ENCODE data around the gene CPSF4L. TPM values are rescaled to one million over a fixed set of nuclear protein-coding genes. Genes with fewer than 3 reads are reported as not detected.

The CPSF4L gene
- polyA plus RNA-seq, 3 donors = not detected

- no peak overlapping the region for H3K4me2 ChIP-seq (replicated peaks; ENCODE audit: extremely low read depth, low read length, poor library complexity, severe bottlenecking)
- intact Hi-C loops (cut with micrococcal nuclease) = no loop called here
- TF ChIP-seq CTCF (IDR thresholded peaks at IDR 0.05) = no peak
- H3K79me2 ChIP-seq (ENCODE audit: insufficient read depth, low read length) = peaks cover 17% of the 10 kb centered on the region
- no peak overlapping the region for H3K27ac ChIP-seq (ENCODE audit: low read depth in 1 of 2, low read length in 2 of 2)
- Mint-ChIP-seq H3K27me3 (ENCODE audit: low read depth in 3 of 3) (no peaks in the 10 kb centered on the region), H3K4me1 (peaks cover 11% of the 10 kb centered on the region), H3K4me3 (no peak overlapping the region), H3K9me3 (peaks cover 0 to 2% (median 0%) of the 10 kb centered on the region in 7 donors), H3K27ac (peak overlapping the region in 2 of 7 donors; percentile 68 to 82), H3K36me3 (peaks cover 35 to 63% of the 10 kb centered on the region in 2 donors)
- H2AFZ ChIP-seq (ENCODE audit: insufficient read depth, low read depth, low read length, poor library complexity, severe bottlenecking) = no peak overlapping the region
- 100% methylated on average over 1 of the region's 2 CpGs for WGBS (ENCODE audit: insufficient coverage)
- H3K9ac ChIP-seq (ENCODE audit: insufficient read depth, low read length, poor library complexity, severe bottlenecking) = no peak overlapping the region
- H3K9me3 ChIP-seq (replicated peaks in 1 of 2; ENCODE audit: control insufficient read depth in 1 of 2, insufficient read depth in 1 of 2, low read length in 2 of 2) = no peaks in the 10 kb centered on the region
- H3K27me3 ChIP-seq (ENCODE audit: control insufficient read depth in 2 of 2, insufficient read depth in 2 of 2, low read length in 2 of 2) = no peaks in the 10 kb centered on the region
- peaks cover 25% of the 10 kb centered on the region for H4K20me1 ChIP-seq (ENCODE audit: insufficient read depth, low read length)
- H3K4me1 ChIP-seq (ENCODE audit: control insufficient read depth in 1 of 2, insufficient read depth in 2 of 2, low read length in 2 of 2) = peaks cover 3 to 10% of the 10 kb centered on the region in 2 donors
- H3K4me3 ChIP-seq (replicated peaks in 1 of 3; ENCODE audit: low read depth in 2 of 3, low read length in 3 of 3) = no peak overlapping the region
- DNase-seq = no peak
- H3K36me3 ChIP-seq (replicated peaks in 1 of 2; ENCODE audit: control insufficient read depth in 1 of 2, insufficient read depth in 2 of 2, low read length in 2 of 2) = peaks cover 23 to 63% of the 10 kb centered on the region in 2 donors
Measured at GRCh38 chr17:73215447-73215846, 46.2 kb downstream of the CPSF4L start.

GRCh38 chr17:73214851-73215250 is 46.8 kb downstream of the CPSF4L start:
- WGBS (ENCODE audit: insufficient coverage) = no CpG with 5 or more reads among the region's 4 CpGs
- Histone ChIP-seq H2AFZ (ENCODE audit: insufficient read depth, low read depth, low read length, poor library complexity, severe bottlenecking) (no peak overlapping the region), H3K4me2 (replicated peaks; ENCODE audit: extremely low read depth, low read length, poor library complexity, severe bottlenecking) (no peak overlapping the region), H3K27ac (ENCODE audit: low read depth in 1 of 2, low read length in 2 of 2) (no peak overlapping the region), H3K27me3 (ENCODE audit: control insufficient read depth in 2 of 2, insufficient read depth in 2 of 2, low read length in 2 of 2) (no peaks in the 10 kb centered on the region), H3K9me3 (replicated peaks in 1 of 2; ENCODE audit: control insufficient read depth in 1 of 2, insufficient read depth in 1 of 2, low read length in 2 of 2) (no peaks in the 10 kb centered on the region), H4K20me1 (ENCODE audit: insufficient read depth, low read length) (peaks cover 31% of the 10 kb centered on the region), H3K79me2 (ENCODE audit: insufficient read depth, low read length) (peaks cover 13% of the 10 kb centered on the region), H3K4me1 (ENCODE audit: control insufficient read depth in 1 of 2, insufficient read depth in 2 of 2, low read length in 2 of 2) (peaks cover 3 to 10% of the 10 kb centered on the region in 2 donors), H3K36me3 (replicated peaks in 1 of 2; ENCODE audit: control insufficient read depth in 1 of 2, insufficient read depth in 2 of 2, low read length in 2 of 2) (peaks cover 25 to 66% of the 10 kb centered on the region in 2 donors), H3K4me3 (replicated peaks in 1 of 3; ENCODE audit: low read depth in 2 of 3, low read length in 3 of 3) (no peak overlapping the region), H3K9ac (ENCODE audit: insufficient read depth, low read length, poor library complexity, severe bottlenecking) (no peak overlapping the region)
- H3K9me3 Mint-ChIP-seq = peaks cover 0 to 2% (median 0%) of the 10 kb centered on the region in 7 donors
- no peak for TF ChIP-seq CTCF (IDR thresholded peaks at IDR 0.05)
- H3K4me3 Mint-ChIP-seq = no peak overlapping the region
- H3K36me3 Mint-ChIP-seq = peaks cover 40 to 64% of the 10 kb centered on the region in 2 donors
- no peak overlapping the region for H3K27ac Mint-ChIP-seq
- intact Hi-C loops (cut with micrococcal nuclease) = no loop called here
- H3K27me3 Mint-ChIP-seq (ENCODE audit: low read depth in 3 of 3) = no peaks in the 10 kb centered on the region
- peaks cover 11% of the 10 kb centered on the region for H3K4me1 Mint-ChIP-seq
- no peak for DNase-seq

All from CD14-positive monocyte (primary cell).